ENCODE data around the gene RPTOR.
"Not testable (repeated sequence)": the region's sequence is repeated elsewhere in the genome, so short reads cannot be mapped to it uniquely, and the experiment has no call there.

RPTOR gene

DNA sequence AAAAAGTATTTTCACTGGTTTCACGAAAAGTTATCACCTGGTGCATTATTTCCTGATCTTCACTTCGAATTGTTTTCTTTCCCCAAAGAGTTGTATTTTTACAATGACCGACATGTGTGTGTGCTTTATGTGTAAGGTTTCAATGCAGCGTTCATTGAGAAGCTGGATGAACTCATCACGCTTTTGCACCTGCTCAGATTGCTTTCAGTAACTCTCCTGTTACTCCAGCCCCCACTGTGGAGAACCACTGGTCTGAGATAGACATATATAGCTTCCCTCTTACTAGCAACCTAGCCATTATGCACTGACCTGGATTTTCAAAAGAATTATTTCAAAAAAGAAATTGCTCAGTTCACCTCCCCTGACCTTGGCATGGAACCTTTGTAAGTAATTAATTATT, 268.7 kb downstream of the RPTOR start:
- H4K20me1 ChIP-seq = peaks cover 13 to 100% (median 98%) of the 10 kb centered on the region in 11 experiments; a peak in 20 of 22 replicates
- TF ChIP-seq Cebpa-rat (IDR thresholded peaks at IDR 0.05) = no peak

GRCh38 chr17:80814491-80814890, 269.9 kb downstream of the RPTOR start:
- Histone ChIP-seq H3K27me3 (peaks cover 21 to 91% (median 83%) of the 10 kb centered on the region in 11 experiments), H3K36me3 (peaks cover 3 to 62% (median 25%) of the 10 kb centered on the region in 11 experiments; a peak in 21 of 22 replicates), H3K9me3 (replicated peaks in 1 of 11) (no peaks in the 10 kb centered on the region), H3K4me1 (peaks cover 23 to 35% (median 27%) of the 10 kb centered on the region in 10 experiments), H3K4me2 (no peak overlapping the region), H3K27ac (no peak overlapping the region), H3K9ac (no peak overlapping the region), H3K4me3 (no peak overlapping the region), H4K20me1 (peaks cover 21 to 100% (median 98%) of the 10 kb centered on the region in 11 experiments; a peak in 20 of 22 replicates)
- TF ChIP-seq Cebpa-rat (IDR thresholded peaks at IDR 0.05) = no peak

More for the DNA sequence above, 268.7 kb downstream of the RPTOR start:
- Histone ChIP-seq H3K4me2 (no peak overlapping the region), H3K9me3 (replicated peaks in 1 of 11) (peaks cover 0 to 8% (median 1%) of the 10 kb centered on the region in 11 experiments; a peak in 10 of 22 replicates), H3K4me1 (peaks cover 12 to 28% (median 23%) of the 10 kb centered on the region in 10 experiments), H3K27ac (no peak overlapping the region), H3K9ac (no peak overlapping the region), H3K4me3 (no peak overlapping the region), H3K27me3 (peaks cover 25 to 91% (median 88%) of the 10 kb centered on the region in 11 experiments), H3K36me3 (peaks cover 6 to 62% (median 25%) of the 10 kb centered on the region in 11 experiments; a peak in 21 of 22 replicates)

DNA sequence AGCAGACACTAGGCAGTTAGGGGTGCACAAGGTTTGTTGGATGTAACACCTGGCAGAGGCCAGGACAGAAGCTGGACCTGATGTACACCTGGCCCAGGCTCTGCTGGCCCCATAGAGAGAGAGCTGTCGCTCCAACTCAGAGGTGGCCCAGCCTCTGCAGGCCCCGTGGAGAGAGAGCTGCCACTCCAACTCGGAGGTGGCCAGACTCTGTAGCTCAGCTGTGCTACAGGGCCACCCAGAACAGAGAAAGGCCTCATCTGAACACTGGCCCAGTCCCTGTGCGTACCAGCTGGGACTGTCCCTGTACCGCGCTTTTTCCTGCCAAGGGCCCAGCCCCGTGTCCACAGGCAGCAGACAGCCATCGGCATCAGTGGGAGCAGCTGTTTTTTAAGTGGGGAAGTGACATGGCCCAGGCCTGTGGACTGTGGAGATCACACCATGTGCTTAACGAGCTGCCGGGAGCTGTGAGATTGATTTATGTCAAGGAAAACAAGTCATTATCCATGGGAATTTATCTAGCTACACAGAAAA, 270.6 kb downstream of the RPTOR start:
- Histone ChIP-seq H3K27ac (no peak overlapping the region), H3K9ac (no peak overlapping the region), H3K4me1 (peaks cover 24 to 42% (median 32%) of the 10 kb centered on the region in 10 experiments)

DNA sequence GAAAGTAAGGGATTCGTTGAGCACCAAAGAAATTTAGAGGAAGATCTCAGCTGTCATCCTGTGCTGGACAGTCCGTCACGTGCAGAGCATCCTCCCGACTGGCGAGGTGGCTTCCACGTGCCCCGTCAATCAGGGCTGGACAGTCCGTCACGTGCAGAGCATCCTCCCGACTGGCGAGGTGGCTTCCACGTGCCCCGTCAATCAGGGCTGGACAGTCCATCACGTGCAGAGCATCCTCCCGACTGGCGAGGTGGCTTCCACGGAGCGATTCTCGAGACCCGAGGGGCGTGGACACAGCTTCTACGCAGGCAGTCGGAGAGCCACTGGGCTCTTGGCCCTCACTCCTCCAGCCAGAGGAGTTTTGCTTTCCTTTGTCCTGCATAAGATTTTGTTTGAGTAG, 271.1 kb downstream of the RPTOR start:
- H3K9ac ChIP-seq; H3K4me2 ChIP-seq; H3K9me3 ChIP-seq (replicated peaks in 1 of 11); H3K4me3 ChIP-seq; H3K27ac ChIP-seq: not testable (repeated sequence)
- peaks cover 33 to 100% (median 100%) of the 10 kb centered on the region in 11 experiments; a peak in 21 of 22 replicates for H4K20me1 ChIP-seq
- H3K27me3 ChIP-seq = peaks cover 21 to 91% (median 84%) of the 10 kb centered on the region in 11 experiments
- H3K36me3 ChIP-seq = peaks cover 3 to 62% (median 25%) of the 10 kb centered on the region in 11 experiments; a peak in 21 of 22 replicates
- H3K4me1 ChIP-seq = peaks cover 19 to 45% (median 29%) of the 10 kb centered on the region in 10 experiments

More for the DNA sequence above, 270.6 kb downstream of the RPTOR start:
- Histone ChIP-seq H3K9me3 (replicated peaks in 1 of 11) (no peaks in the 10 kb centered on the region), H4K20me1 (peaks cover 28 to 100% (median 100%) of the 10 kb centered on the region in 11 experiments; a peak in 21 of 22 replicates), H3K4me3 (no peak overlapping the region), H3K27me3 (peaks cover 21 to 91% (median 83%) of the 10 kb centered on the region in 11 experiments), H3K36me3 (peaks cover 3 to 62% (median 25%) of the 10 kb centered on the region in 11 experiments; a peak in 21 of 22 replicates), H3K4me2 (no peak overlapping the region)
- no peak for TF ChIP-seq Cebpa-rat (IDR thresholded peaks at IDR 0.05)

DNA sequence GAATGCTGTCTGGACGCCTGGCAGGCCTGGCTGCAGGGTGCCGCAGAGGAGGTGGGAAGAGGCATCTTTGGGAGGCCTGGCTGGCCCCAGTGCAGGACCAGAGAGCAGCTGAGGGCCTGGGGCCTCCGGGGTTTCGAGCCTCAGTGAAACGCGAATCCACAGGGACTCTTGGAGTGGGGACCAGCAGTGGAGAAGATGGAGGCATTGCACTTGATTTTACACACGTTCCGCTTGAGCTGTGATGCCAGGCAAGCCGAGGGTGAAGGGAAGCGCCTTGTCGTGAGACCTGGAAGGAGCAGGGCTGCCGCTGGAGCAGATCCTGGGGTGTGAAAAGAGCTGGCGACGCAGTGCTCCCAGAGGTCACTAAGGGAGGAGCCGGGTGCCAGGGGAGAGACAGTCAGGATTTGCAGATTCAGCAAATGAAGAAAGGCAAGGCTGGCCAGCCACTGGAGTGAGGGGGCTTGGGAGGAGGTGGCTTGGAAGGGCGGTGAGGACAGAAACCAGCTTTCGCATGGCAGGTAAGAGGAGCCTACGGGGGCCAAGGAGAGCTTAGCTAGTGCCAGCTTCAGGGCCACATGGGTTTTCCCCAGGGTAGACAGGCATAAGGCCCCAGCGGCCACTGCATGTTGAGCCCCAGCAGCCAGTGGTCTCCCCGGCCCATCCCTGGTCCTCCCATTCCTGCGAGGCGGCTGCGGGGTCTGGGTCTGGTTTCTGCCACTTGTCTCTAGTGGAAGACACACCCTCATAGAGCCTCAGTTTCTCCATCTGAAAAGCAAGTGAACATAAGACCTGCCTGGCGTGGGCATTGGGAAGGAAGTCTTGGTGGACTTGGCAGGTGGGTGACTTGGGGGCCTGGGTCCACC, 271.8 kb downstream of the RPTOR start:
- Histone ChIP-seq H4K20me1 (peaks cover 32 to 100% (median 100%) of the 10 kb centered on the region in 11 experiments; a peak in 21 of 22 replicates), H3K4me1 (peaks cover 11 to 38% (median 22%) of the 10 kb centered on the region in 10 experiments), H3K9me3 (replicated peaks in 1 of 11) (no peaks in the 10 kb centered on the region), H3K27me3 (peaks cover 21 to 93% (median 86%) of the 10 kb centered on the region in 11 experiments), H3K4me2 (no peak overlapping the region), H3K36me3 (peaks cover 3 to 65% (median 28%) of the 10 kb centered on the region in 11 experiments; a peak in 21 of 22 replicates), H3K4me3 (no peak overlapping the region), H3K27ac (no peak overlapping the region), H3K9ac (no peak overlapping the region)
- no peak for TF ChIP-seq Cebpa-rat (IDR thresholded peaks at IDR 0.05)

GRCh38 chr17:80817321-80817845, 272.7 kb downstream of the RPTOR start:
- peaks cover 21 to 95% (median 79%) of the 10 kb centered on the region in 11 experiments for H3K27me3 ChIP-seq
- peaks cover 30 to 100% (median 99%) of the 10 kb centered on the region in 11 experiments; a peak in 21 of 22 replicates for H4K20me1 ChIP-seq
- H3K36me3 ChIP-seq = peaks cover 3 to 65% (median 36%) of the 10 kb centered on the region in 11 experiments; a peak in 20 of 22 replicates
- no peaks in the 10 kb centered on the region for H3K9me3 ChIP-seq (replicated peaks in 1 of 11)
- H3K4me3 ChIP-seq = no peak overlapping the region
- H3K9ac ChIP-seq = no peak overlapping the region
- peak overlapping the region in 1 of 11 experiments; percentile 76; a peak in 2 of 22 replicates for H3K4me2 ChIP-seq
- H3K4me1 ChIP-seq = peaks cover 2 to 33% (median 17%) of the 10 kb centered on the region in 10 experiments; a peak in 19 of 20 replicates
- no peak for TF ChIP-seq Cebpa-rat (IDR thresholded peaks at IDR 0.05)
- no peak overlapping the region for H3K27ac ChIP-seq

GRCh38 chr17:80817861-80818260, 273.2 kb downstream of the RPTOR start:
- H3K27ac ChIP-seq = no peak overlapping the region
- no peak overlapping the region for H3K9ac ChIP-seq
- TF ChIP-seq Cebpa-rat (IDR thresholded peaks at IDR 0.05) = no peak
- peak overlapping the region in 3 of 11 experiments; percentile 3 to 76 (median 75); a peak in 3 of 22 replicates for H3K4me2 ChIP-seq
- H3K4me1 ChIP-seq = peaks cover 0 to 33% (median 16%) of the 10 kb centered on the region in 10 experiments; a peak in 14 of 20 replicates
- peaks cover 30 to 100% (median 98%) of the 10 kb centered on the region in 11 experiments; a peak in 21 of 22 replicates for H4K20me1 ChIP-seq
- H3K36me3 ChIP-seq = peaks cover 3 to 65% (median 37%) of the 10 kb centered on the region in 11 experiments; a peak in 21 of 22 replicates
- peaks cover 21 to 90% (median 74%) of the 10 kb centered on the region in 11 experiments; a peak in 21 of 22 replicates for H3K27me3 ChIP-seq
- no peak overlapping the region for H3K4me3 ChIP-seq
- no peaks in the 10 kb centered on the region for H3K9me3 ChIP-seq (replicated peaks in 1 of 11)

GRCh38 chr17:80818871-80819270, 274.2 kb downstream of the RPTOR start:
- Histone ChIP-seq H3K9ac (no peak overlapping the region), H3K36me3 (peaks cover 10 to 65% (median 40%) of the 10 kb centered on the region in 11 experiments; a peak in 20 of 22 replicates), H3K9me3 (replicated peaks in 1 of 11) (no peaks in the 10 kb centered on the region), H3K27ac (peak overlapping the region in 2 of 11 experiments; percentile 26 to 27; a peak in 1 of 22 replicates), H4K20me1 (peaks cover 30 to 99% (median 95%) of the 10 kb centered on the region in 11 experiments; a peak in 21 of 22 replicates), H3K27me3 (peaks cover 15 to 80% (median 64%) of the 10 kb centered on the region in 11 experiments; a peak in 21 of 22 replicates), H3K4me1 (peaks cover 0 to 33% (median 16%) of the 10 kb centered on the region in 10 experiments; a peak in 14 of 20 replicates), H3K4me3 (no peak overlapping the region), H3K4me2 (peak overlapping the region in 7 of 11 experiments; percentile 30 to 78 (median 74); a peak in 12 of 22 replicates)
- TF ChIP-seq Cebpa-rat (IDR thresholded peaks at IDR 0.05) = no peak

All from BLaER1 treated with 17β-estradiol and CSF1 and Interleukin-3, amounts not matched to agents 10 nM and 100 nM (cell line).